HG03045 (cell line): ENCODE measurements around the gene TMOD2.

Source experiments
- ATAC-seq: cut with Tn5 transposase; IDR thresholded peaks from one replicate; pipeline ENCODE4 v1.9.1; 2021; ENCODE audit warnings: mild to moderate bottlenecking, moderate library complexity; ENCODE audit not compliant: unreplicated experiment

The TMOD2 gene

DNA sequence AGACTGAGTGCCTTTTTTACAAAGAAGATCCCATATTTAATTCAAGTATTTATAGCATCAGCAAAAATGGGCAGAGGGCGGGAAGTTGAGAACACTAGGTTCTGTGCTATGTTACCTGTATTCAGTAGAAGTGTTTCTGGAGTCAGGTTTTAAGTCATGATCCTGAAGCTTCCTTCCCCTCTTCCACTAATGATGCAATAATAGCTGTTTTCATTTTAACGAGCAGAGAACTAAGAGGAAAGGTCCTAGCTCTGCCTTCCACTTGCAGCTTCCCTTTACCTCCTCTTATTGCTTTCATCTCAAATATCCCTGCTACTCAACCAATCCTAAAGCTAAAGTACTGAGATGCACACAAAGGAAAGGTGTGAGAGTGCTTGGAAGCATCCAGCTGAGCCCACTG is 61.2 kb downstream of the TMOD2 start:
- ATAC-seq, result no peak

DNA sequence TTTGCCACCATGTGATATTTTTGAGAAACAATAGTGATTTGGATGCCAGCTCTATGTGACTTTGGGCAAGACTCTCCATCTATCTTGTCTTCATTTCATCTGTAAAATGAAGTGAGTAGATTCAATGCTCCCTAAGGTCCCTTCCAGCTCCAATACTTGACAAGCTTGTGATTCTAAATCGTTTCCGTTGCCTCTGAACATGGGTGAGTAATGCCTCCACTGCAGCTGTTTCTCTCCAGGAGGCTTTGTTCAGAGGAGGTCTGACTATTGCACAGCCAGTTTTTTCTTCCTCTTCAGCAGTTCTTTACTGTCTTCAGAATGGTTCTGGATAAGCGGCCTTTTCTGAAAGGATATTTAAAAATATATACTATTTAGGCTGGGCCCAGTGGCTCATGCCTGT is 63.2 kb downstream of the TMOD2 start:
- ATAC-seq, result no peak

DNA sequence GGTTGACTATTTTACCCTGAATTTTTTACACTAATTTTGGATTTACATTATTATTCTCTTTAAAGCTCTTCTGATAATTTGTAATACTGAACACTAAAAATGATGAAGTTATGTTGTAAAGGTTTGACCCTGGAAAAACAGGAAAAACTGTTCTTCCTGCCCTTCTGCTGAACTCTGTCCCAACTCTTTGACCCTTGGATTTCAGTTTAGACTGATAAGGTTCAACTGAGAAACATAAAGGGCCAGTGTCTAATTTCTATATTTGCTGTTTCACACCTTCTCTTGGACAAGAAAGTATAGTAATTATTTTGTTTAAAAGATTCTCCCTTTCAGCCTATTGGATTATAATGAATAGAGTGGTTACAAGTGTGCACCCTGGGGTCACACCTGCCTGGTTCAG is 65.2 kb downstream of the TMOD2 start:
- no peak for ATAC-seq

DNA sequence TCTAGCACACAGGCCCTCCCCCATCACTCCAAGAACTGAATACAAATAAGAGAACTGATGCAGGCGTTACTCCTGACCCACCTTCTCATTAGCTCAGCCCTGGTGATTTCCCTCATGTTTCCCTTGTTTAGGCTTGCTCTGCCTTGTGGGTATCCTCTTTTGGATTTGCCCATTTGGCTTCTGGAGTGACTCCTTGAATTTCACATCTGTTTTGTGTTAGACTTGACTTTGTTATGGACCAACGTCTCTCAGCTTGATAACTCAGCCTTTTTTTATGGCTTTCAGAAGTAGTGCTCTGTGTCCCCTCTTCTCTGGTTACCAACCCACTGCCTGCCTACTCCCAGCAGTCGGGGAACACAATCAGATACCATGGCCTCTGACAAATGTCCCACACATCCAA is 66.8 kb downstream of the TMOD2 start:
- ATAC-seq, result no peak

DNA sequence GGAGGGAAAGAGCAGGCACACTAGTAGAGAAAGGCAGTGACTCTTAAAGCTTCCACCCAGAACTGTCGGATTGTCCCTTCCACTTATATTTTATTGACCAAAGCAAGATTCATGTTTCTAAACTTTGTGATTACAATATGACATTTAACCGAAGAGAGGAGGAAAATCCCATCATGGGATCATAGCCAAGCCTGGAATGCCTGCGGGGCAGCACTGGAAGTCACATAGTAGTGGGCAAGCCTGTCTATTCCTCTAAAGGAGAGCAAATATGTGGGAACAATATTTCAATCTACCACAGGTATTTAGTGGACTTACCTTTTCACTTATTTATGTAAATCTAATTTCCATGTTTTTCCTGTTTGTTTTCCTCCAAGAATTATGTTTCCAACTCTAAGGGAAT is 74.3 kb downstream of the TMOD2 start:
- no peak for ATAC-seq

DNA sequence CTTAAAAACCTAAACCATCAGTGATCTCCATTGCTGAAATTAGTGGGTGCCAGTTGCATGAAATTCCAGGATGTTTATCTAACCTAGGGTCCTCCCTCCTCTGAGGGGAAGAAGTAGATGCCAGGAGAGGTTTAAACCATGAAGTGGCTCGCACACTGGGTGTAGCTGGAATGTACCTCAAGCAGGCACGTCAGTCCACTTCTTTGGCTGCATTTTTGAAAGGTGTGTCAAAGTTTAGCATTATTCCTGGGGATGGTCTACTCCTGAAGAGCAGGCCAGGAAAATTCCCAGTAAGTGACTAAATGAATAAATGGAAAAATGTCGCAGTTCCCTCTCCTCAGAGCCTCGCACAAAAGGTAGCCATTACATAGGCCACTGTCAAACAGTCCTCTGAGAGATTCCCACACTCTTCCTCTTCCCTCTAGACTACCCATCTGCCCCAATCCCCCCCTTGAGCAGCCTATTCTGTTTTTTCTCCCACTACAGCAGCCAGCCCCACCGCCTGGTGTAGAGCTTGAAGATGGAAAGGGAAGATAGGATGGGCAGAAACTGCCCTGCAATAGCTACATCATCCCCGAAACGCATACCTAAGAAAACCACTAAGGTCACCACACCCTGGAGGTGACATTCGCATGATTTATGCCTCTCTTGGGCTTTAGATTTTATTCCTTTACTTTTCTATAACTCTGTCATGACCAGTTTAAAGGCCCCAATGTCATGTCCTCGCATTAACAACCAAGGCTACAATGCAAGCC is 77.4 kb downstream of the TMOD2 start:
- ATAC-seq, result no peak

DNA sequence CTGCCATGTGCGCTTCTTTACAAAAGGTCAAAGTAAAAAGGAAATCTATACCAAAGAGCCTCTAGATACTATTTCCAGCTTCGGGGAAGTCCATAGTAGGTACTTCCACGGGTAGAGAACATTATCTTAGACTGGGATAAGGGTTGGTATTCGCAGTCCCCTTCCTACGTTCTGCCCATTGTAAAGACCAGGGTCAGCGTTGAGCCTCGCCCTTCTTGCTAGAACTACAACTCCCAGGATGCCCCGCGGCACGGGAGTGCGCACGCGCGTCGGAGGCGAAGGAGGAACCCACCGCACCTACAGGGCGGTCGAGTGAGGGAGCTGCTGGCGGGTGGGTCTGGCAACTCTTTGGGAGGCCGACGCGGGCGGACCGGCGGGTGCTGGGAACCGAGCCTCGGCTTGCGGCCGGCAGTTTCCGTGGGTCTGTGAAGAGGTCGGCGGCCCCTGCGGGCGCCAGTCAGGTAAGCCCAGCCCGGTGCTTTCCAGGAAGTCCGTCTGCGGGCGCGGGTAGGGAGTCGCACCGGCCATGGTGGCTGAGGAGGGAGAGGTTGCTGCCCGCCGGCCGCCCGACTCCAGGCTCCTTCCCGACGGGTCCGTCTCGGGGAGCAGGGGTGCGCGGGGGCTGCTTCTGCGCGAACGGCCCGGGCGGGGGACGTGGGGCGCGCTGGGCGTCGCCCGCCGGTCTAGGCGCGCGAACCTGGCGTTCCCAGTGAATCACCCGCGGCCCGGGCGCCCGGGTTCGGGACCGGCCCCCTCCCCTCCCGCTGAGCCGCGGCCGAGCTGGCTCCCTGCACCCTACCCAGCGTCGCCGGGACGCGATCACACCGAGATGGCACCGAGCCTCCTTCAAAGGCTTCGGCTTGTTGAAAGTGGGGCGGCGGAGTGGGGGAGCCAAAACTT is 78.2 kb downstream of the TMOD2 start, which contains the start of gene TMOD3:
Gene TMOD3, plus strand, starts transcription at position 278 of the 900 bp plus-strand sequence. CDS start 33,232 bp downstream, outside the sequence.
- ATAC-seq, result peak; percentile 85

DNA sequence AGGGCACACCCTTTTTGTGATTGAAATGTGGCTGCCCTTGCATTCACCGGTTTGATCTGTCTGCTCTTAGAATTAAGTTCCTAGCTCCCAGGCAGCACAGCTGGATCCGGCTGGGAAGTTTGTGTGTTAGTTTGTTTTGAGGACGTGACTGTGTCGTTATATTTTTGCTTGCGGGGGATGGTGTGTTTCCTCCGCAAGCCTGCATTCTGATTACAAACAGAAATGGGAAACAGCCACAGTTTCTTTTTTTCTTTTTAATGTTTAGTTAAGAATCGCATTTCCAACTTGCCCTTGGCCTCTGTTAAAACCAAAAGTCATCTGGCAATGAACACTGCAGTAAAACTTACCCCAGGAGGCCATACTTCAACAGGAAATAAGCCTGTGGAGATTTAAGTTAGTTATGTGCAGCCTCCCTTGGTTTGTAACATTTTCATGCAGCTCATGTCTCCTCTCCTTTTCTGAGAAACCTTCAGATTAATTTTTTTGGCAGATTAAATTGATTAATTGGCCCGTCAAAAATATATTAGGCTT is 78.9 kb downstream of the TMOD2 start:
- ATAC-seq, result no peak

DNA sequence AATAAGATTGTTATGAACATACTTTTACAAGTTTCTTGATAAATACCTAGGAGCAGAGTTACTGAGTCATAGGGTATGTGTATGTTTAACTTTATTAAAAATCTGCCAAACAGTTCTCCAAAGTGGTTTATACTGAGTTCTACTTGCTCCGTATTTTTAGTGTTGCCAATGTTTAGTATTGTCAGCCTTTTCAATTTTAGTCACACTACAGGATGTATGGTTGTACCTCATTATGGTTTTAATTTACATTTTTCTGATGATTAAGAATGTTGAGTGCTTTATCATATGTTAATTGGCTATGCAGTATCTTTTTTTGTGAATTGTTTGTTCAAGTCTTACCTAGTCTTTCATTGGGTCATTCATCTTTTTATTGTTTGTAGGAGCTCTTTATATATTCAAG is 82.4 kb downstream of the TMOD2 start:
- no peak for ATAC-seq

DNA sequence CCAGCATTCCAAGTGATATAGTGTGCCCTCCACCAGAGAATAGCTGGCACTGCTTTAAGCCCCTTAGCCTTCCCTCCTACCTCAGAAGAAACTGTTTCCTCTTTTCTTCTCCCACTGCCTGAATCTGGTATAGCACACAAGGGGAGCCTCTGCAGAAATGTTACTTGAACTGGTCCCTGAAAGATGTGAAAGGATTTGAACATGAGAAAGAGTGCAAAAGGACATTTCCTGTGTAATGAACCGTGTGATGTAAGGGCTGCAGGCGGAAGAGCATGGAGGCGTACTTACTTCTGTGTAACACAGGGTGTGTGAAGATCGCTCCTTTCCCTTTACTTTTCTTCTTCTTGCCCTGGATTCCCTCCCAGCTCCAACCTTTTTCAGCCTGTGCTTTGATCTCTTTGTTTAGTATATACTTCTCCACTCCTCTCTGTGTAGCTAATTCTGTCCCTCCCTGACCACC is 86.4 kb downstream of the TMOD2 start:
- no peak for ATAC-seq

DNA sequence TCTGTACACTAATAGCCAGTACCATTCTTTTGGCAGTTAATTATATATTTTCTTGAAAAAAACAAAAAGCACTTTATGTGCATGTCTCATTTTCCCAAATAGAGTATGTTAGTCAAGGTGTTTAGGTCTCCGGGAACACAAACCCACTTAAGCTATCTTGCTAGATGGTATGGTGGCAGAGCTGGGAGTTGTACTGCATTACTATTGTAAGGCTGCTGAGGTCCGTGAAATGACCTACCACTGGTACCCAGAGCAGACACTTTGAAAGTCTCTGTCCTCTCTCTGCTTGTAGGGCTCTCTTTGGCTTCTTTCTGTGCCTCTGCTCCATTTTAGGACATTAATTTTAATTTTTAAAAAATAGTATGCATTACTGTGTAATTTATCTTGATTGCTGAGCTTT is 86.9 kb downstream of the TMOD2 start:
- ATAC-seq, result no peak

DNA sequence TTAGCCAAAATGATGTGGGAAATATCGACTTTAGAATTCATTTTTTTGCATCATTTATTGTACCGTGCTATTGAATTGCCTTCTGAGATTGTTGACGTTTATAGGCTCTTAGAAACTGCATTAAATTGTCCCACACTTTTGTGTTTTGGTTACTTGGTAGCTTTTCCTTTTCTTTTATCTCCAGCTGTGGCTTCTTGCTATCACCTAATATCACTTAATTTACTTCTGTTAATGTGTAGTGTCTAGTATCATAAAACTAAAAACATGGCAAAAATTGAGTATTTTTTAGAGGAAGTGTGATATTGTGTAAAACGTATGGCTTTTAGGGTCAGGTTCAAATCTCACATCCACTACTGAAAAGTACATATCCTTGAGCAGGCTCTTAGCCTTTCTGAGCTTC is 89.3 kb downstream of the TMOD2 start:
- no peak for ATAC-seq

DNA sequence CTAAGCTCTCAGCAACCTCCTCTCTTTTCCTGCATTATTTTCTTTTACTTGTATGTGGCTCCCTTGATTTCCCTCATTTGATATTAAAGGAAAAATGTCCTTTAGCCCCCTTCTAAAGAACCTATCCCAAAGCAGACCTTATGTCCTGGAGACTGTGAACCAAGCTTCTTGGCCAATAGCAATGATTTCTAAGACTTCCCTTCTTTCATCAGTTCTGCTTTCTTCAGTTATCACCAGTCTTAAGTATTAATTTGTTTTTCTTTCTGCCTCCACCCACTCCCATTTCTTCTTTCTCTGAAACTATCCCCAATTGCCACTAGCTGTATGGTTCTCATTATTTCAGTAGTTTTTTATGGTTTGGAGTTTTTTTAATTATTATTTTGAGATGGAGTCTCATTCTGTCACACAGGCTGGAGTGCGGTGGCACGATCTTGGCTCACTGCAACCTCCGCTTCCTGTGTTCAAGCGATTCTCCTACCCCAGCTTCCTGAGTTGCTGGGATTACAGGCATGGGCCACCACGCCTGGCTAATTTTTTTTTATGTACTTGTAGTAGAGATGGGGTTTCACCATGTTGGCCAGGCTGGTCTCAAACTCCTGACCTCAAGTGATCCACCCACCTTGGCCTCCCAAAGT is 90.1 kb downstream of the TMOD2 start:
- ATAC-seq, result no peak

DNA sequence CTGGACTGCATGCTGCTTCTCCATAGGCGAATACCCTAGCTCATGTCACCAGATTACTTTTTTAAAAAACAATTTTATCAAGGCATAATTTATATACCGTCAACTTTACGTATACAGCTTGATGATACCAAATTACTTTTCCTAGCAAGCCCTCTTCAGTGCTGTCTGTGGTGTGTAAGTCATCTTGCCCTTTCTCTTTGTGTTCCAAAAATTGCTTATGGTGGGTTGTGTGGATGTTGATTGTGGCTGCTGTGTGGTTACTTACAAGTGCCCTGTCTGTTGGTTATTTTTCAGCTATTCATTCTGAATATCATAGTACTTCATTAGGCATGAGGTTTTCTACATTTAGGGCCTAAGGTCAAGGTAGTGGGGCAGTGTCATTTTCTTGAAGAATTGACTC is 90.9 kb downstream of the TMOD2 start:
- ATAC-seq, result no peak

DNA sequence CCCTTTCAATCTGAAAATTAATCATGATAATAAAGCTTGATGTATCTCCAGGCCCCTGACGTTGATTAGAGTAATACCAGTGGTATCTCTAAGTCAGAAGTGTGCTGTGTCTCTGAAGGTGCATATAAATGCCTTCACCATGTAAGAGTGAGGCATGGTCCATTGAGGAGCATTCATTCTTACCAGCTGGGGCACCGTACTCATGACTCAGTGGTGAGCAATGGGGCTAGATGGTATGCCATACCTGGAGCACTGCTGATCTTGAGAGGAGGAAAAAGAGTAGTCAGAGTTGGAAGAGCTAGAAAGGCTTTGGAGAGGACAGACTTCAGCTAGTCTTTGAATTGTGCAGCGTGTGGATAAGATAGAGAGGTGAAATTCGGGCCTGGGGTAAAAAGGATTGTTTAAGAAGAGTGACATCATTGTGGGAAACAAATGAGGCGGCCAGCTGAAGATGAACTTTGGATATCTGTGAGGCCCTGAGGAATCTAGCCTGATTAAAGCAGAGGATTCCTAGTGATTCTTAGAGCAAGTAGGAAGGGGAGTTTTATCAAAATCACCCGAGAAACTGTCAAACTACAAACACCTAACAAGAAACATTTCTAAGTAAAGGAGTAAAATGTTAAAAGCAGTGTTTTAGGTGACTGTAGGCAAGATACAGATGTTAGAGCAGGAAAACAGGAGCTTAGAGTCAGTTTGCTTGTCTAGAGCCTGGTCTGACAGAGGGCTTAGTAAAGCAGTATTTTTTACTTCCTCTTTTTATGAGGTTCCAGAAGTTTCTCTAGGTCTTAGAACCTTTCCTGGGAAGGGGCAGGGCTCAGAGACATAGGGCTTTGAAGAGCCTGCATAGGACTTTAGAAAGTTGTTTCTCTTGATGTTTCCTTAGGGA is 91.7 kb downstream of the TMOD2 start:
- no peak for ATAC-seq

DNA sequence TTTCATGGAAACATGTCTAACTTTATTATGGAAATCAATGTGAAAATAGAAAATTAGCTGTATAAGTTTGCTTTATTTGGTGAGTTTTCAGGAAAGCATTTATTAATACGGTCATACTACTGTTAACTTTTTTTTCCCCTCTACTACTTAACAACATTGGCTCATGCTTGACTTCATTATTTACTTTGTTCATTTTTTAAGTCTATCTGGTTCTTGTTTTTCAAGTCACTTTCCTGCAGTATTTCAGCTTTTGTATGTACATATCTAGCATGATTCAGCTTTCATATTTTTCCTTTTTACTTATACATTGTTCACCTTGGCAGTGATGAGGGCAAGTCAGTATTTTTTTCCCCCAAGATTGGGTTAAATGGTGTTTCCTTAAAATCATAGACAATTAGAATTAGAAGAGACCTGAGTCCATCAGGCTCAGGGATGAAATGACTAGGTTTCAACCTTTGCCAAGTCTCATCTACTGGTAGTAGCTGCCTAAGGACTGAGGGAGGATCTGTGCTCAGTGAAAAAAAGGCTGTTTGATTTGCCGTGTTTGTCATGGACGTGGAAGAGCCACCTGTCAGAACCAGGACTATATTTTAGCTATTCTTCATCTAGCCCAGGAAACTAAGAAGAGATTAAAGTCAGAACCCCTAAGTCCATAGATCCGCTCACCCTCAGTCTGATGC is 93.5 kb downstream of the TMOD2 start:
- no peak for ATAC-seq

DNA sequence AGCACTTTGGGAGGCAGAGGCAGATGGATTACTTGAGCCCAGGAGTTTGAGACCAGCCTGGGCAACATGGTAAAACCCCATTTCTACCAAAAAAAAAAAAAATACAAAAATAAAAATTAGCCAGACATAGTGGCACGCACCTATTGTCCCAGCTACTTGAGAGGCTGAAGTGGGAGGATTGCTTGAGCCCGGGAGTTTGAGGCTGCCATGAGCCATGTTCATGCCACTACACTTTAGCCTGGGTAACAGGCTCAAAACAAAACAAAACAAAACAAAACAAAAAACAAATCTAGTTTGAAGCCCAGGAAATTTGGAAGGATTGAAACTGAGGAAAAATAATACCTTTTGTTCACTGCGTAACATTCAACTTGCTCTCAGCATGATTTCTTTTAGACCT is 94.7 kb downstream of the TMOD2 start:
- ATAC-seq, result no peak

DNA sequence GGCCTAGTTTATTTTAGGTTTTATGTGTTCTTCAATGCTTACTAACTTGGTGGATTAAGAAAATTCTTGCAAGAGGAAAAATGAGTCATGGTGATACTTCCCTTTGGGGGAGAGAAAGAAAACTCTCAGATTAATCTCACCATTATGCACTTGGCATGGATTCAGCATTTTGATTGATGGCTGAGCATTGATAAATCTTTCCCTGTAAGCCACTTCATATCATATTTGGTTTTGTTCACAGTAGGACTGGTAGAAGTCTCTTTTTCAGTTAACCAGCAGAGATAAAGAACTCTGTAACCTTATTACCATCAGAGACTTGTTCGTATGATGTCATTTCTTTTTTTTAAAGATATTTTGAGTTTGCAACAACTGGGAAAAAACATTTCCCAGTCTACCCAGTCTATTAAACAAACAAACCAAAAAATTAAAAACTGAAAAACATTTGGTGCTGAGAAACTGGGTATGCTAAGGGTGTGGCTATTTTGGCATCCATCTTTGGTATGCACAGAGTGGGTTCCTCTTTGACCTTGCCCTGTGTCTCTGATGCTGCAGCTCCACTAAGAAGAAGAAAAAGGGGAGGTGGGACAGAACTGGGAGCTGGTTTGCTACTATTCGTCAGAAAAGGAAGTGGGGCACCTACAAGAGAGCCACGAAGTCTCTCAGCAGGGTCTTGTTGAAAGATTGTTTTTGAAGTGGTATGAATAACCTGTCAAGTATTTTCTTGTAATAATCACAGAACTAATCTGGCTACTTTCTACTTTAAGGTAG is 95.2 kb downstream of the TMOD2 start:
- ATAC-seq, result no peak

DNA sequence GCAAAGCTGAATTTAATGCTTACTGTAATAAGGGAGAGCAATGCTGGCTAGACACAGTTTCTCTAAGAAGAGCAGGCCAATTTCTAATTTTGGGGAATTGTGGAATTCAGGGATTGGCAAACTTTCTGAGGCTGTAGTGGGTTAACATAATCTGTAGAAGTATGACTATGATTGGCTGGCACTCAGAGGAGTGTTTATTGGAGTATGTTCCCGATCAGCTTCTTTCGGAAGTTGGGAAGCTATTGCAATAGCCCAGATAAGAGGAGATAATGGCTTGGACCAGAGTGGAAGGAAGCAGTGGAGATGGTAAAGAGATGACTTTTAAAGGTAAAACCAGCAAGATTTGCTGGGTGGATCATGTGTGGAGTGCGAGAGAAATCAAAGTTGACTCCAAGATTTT is 97.4 kb downstream of the TMOD2 start:
- ATAC-seq, result no peak
